Measurements from ENCODE around the gene LIPT2.

DNA sequence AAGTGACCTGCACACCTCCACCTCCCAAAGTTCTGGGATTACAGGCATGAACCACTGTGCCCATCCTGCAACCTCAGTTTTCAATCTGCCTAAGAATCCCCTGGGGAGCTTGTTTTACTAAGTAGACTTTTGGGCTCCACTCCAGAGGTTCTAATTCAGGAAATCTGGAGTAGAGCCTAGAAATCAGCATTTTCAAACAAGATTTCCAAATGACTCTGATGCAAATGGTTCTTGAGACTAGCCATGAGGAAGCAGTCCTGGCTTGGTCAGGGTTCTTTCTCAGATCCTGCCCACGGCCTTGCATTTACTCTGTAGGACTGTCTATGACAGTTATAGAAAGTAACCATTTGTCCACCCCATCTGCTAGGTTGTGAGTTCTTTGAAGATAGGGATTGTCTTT, 24.6 kb downstream of the LIPT2 start:
- TF ChIP-seq, protein P1, sequence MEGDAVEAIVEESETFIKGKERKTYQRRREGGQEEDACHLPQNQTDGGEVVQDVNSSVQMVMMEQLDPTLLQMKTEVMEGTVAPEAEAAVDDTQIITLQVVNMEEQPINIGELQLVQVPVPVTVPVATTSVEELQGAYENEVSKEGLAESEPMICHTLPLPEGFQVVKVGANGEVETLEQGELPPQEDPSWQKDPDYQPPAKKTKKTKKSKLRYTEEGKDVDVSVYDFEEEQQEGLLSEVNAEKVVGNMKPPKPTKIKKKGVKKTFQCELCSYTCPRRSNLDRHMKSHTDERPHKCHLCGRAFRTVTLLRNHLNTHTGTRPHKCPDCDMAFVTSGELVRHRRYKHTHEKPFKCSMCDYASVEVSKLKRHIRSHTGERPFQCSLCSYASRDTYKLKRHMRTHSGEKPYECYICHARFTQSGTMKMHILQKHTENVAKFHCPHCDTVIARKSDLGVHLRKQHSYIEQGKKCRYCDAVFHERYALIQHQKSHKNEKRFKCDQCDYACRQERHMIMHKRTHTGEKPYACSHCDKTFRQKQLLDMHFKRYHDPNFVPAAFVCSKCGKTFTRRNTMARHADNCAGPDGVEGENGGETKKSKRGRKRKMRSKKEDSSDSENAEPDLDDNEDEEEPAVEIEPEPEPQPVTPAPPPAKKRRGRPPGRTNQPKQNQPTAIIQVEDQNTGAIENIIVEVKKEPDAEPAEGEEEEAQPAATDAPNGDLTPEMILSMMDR (IDR thresholded peaks at IDR 0.05), result no peak
- TF ChIP-seq POLR2A (IDR thresholded peaks at IDR 0.05), result no peak
- TF ChIP-seq EP300 (IDR thresholded peaks at IDR 0.05), result no peak
